Stimulated activated memory B cell treated with anti-CD40 and anti-IgM and Interleukin-4, amounts not matched to agents 10 μg/mL and 1 μg/mL and 100 μg/mL, for 72 hours (primary cell): ENCODE results near the gene OTUB2.

Experiments used
- ATAC-seq: fragments of 150-1000 bp; cut with Tn5 transposase; 2 replicates; pipeline ENCODE4 v1.10.0; 2021
- H3K27ac Mint-ChIP-seq: one replicate; pipeline ENCODE4 v1.8.0; 2022; ENCODE audit warnings: mild to moderate bottlenecking, mixed read lengths
- H3K27me3 Mint-ChIP-seq: one replicate; pipeline ENCODE4 v1.8.0; 2022; ENCODE audit warnings: mixed read lengths
- H3K36me3 Mint-ChIP-seq: one replicate; pipeline ENCODE4 v1.8.0; 2022; ENCODE audit warnings: mixed read lengths
- H3K4me1 Mint-ChIP-seq: one replicate; pipeline ENCODE4 v1.8.0; 2022; ENCODE audit warnings: mixed read lengths
- H3K4me3 Mint-ChIP-seq: one replicate; pipeline ENCODE4 v1.8.0; 2022; ENCODE audit warnings: mild to moderate bottlenecking, moderate library complexity, mixed read lengths
- H3K9me3 Mint-ChIP-seq: one replicate; pipeline ENCODE4 v1.8.0; 2022; ENCODE audit warnings: mixed read lengths

OTUB2 gene

GRCh38 chr14:93989939-93990338 lies 36.2 kb upstream of the OTUB2 start:
- H3K27me3 Mint-ChIP-seq = peaks cover 74% of the 10 kb centered on the region
- peak overlapping the region; percentile 63 for H3K27ac Mint-ChIP-seq
- peaks cover 11% of the 10 kb centered on the region for H3K4me1 Mint-ChIP-seq
- no peak overlapping the region for H3K4me3 Mint-ChIP-seq
- no peaks in the 10 kb centered on the region for H3K36me3 Mint-ChIP-seq
- H3K9me3 Mint-ChIP-seq = peaks cover 3% of the 10 kb centered on the region
- peak; percentile 85 for ATAC-seq

GRCh38 chr14:93991212-93991611 lies 34.9 kb upstream of the OTUB2 start:
- Mint-ChIP-seq H3K36me3 (no peaks in the 10 kb centered on the region), H3K27ac (peak overlapping the region; percentile 63), H3K4me1 (peaks cover 11% of the 10 kb centered on the region), H3K27me3 (peaks cover 74% of the 10 kb centered on the region), H3K4me3 (no peak overlapping the region), H3K9me3 (peaks cover 3% of the 10 kb centered on the region)
- no peak for ATAC-seq

- Mint-ChIP-seq H3K27me3 (peaks cover 76% of the 10 kb centered on the region), H3K9me3 (peaks cover 3% of the 10 kb centered on the region), H3K4me3 (no peak overlapping the region), H3K27ac (peak overlapping the region; percentile 63), H3K4me1 (peaks cover 11% of the 10 kb centered on the region), H3K36me3 (no peaks in the 10 kb centered on the region)
- no peak for ATAC-seq
These were observed 34.5 kb upstream of the OTUB2 start for GRCh38 chr14:93991649-93992048.

GRCh38 chr14:93993382-93993781 lies 32.8 kb upstream of the OTUB2 start:
- Mint-ChIP-seq H3K27me3 (peaks cover 77% of the 10 kb centered on the region), H3K27ac (no peak overlapping the region), H3K4me1 (peaks cover 11% of the 10 kb centered on the region), H3K4me3 (no peak overlapping the region), H3K36me3 (no peaks in the 10 kb centered on the region), H3K9me3 (peaks cover 3% of the 10 kb centered on the region)
- no peak for ATAC-seq

GRCh38 chr14:93994919-93995682 lies 31.0 kb upstream of the OTUB2 start:
- Mint-ChIP-seq H3K27me3 (peaks cover 74% of the 10 kb centered on the region), H3K4me3 (no peak overlapping the region), H3K4me1 (peaks cover 10% of the 10 kb centered on the region), H3K36me3 (no peaks in the 10 kb centered on the region), H3K9me3 (peaks cover 3% of the 10 kb centered on the region), H3K27ac (no peak overlapping the region)
- ATAC-seq = no peak

GRCh38 chr14:93996130-93996695 lies 29.9 kb upstream of the OTUB2 start:
- Mint-ChIP-seq H3K27me3 (peaks cover 68% of the 10 kb centered on the region), H3K4me3 (no peak overlapping the region), H3K4me1 (peaks cover 6% of the 10 kb centered on the region), H3K9me3 (peaks cover 3% of the 10 kb centered on the region), H3K27ac (no peak overlapping the region), H3K36me3 (no peaks in the 10 kb centered on the region)
- no peak for ATAC-seq

GRCh38 chr14:93997082-93997481 lies 29.1 kb upstream of the OTUB2 start, which contains the start of gene CCDC197:
TSS of gene CCDC197 (plus strand) at chr14:93997301. CDS start at chr14:93998132, 831 bp downstream.
- no peaks in the 10 kb centered on the region for H3K9me3 Mint-ChIP-seq
- H3K27ac Mint-ChIP-seq = no peak within 1 kb of the TSS
- ATAC-seq = no peak
- H3K27me3 Mint-ChIP-seq = peaks cover 68% of the 10 kb centered on the region
- H3K4me3 Mint-ChIP-seq = no peak within 1 kb of the TSS
- no peaks in the 10 kb centered on the region for H3K36me3 Mint-ChIP-seq
- H3K4me1 Mint-ChIP-seq = peaks cover 14% of the 10 kb centered on the region

- Mint-ChIP-seq H3K27me3 (peaks cover 69% of the 10 kb centered on the region), H3K4me3 (no peak overlapping the region), H3K27ac (no peak overlapping the region), H3K9me3 (no peaks in the 10 kb centered on the region), H3K4me1 (peaks cover 17% of the 10 kb centered on the region), H3K36me3 (no peaks in the 10 kb centered on the region)
- no peak for ATAC-seq
These were observed 27.9 kb upstream of the OTUB2 start for GRCh38 chr14:93997916-93998870.

GRCh38 chr14:93998871-93999403 lies 27.2 kb upstream of the OTUB2 start:
- H3K27ac Mint-ChIP-seq = no peak overlapping the region
- peaks cover 17% of the 10 kb centered on the region for H3K4me1 Mint-ChIP-seq
- peaks cover 76% of the 10 kb centered on the region for H3K27me3 Mint-ChIP-seq
- H3K4me3 Mint-ChIP-seq = no peak overlapping the region
- no peaks in the 10 kb centered on the region for H3K9me3 Mint-ChIP-seq
- no peak for ATAC-seq
- H3K36me3 Mint-ChIP-seq = no peaks in the 10 kb centered on the region

GRCh38 chr14:93999573-93999972 lies 26.6 kb upstream of the OTUB2 start:
- Mint-ChIP-seq H3K36me3 (no peaks in the 10 kb centered on the region), H3K4me1 (peaks cover 17% of the 10 kb centered on the region), H3K27ac (no peak overlapping the region), H3K27me3 (peaks cover 83% of the 10 kb centered on the region), H3K4me3 (no peak overlapping the region), H3K9me3 (no peaks in the 10 kb centered on the region)
- ATAC-seq = no peak

GRCh38 chr14:94000267-94000666 lies 25.9 kb upstream of the OTUB2 start:
- H3K9me3 Mint-ChIP-seq = no peaks in the 10 kb centered on the region
- H3K4me3 Mint-ChIP-seq = no peak overlapping the region
- no peak overlapping the region for H3K27ac Mint-ChIP-seq
- H3K27me3 Mint-ChIP-seq = peaks cover 88% of the 10 kb centered on the region
- peaks cover 17% of the 10 kb centered on the region for H3K4me1 Mint-ChIP-seq
- no peak for ATAC-seq
- no peaks in the 10 kb centered on the region for H3K36me3 Mint-ChIP-seq

- Mint-ChIP-seq H3K27ac (no peak overlapping the region), H3K27me3 (peaks cover 86% of the 10 kb centered on the region), H3K4me3 (no peak overlapping the region), H3K4me1 (peaks cover 17% of the 10 kb centered on the region), H3K9me3 (no peaks in the 10 kb centered on the region), H3K36me3 (no peaks in the 10 kb centered on the region)
- ATAC-seq = no peak
These were observed 25.1 kb upstream of the OTUB2 start for GRCh38 chr14:94001016-94001415.

GRCh38 chr14:94001501-94002396 lies 24.4 kb upstream of the OTUB2 start:
- H3K27ac Mint-ChIP-seq = peak overlapping the region; percentile 20
- peak overlapping the region; percentile 4 for H3K4me3 Mint-ChIP-seq
- H3K27me3 Mint-ChIP-seq = peaks cover 78% of the 10 kb centered on the region
- no peaks in the 10 kb centered on the region for H3K9me3 Mint-ChIP-seq
- peaks cover 17% of the 10 kb centered on the region for H3K4me1 Mint-ChIP-seq
- no peaks in the 10 kb centered on the region for H3K36me3 Mint-ChIP-seq
- ATAC-seq = peak; percentile 68

- Mint-ChIP-seq H3K4me1 (peaks cover 17% of the 10 kb centered on the region), H3K9me3 (no peaks in the 10 kb centered on the region), H3K36me3 (no peaks in the 10 kb centered on the region), H3K27me3 (peaks cover 72% of the 10 kb centered on the region), H3K4me3 (no peak overlapping the region), H3K27ac (no peak overlapping the region)
- ATAC-seq = no peak
These were observed 22.7 kb upstream of the OTUB2 start for GRCh38 chr14:94003397-94003796.
